Mucosa of descending colon (tissue), 3 donors: ENCODE measurements around the gene LRRK1. TPM values are rescaled to one million over a fixed set of nuclear protein-coding genes. Genes with fewer than 3 reads are reported as not detected.

ENCODE experiments used
- ATAC-seq: fragments of 200-7000 bp; cut with Tn5 transposase; one replicate; pipeline ENCODE4 v1.9.1; 2020; ENCODE audit warnings: mild to moderate bottlenecking, moderate library complexity
- DNase-seq, 3 donors: peaks; one replicate each; pipeline ENCODE4 v3.0.0-alpha.2; 2020
- H3K36me3 ChIP-seq: fragments of 200-600 bp; one replicate; pipeline ENCODE4 v1.8.0; 2021; ENCODE audit warnings: low read depth, mild to moderate bottlenecking
- H3K4me1 ChIP-seq: fragments of 200-600 bp; one replicate; pipeline ENCODE4 v1.8.0; 2021; ENCODE audit warnings: low read depth, mild to moderate bottlenecking
- H3K4me3 ChIP-seq: fragments of 200-600 bp; one replicate; pipeline ENCODE4 v1.8.0; 2021; ENCODE audit warnings: mild to moderate bottlenecking
- H3K9me3 ChIP-seq: fragments of 200-600 bp; one replicate; pipeline ENCODE4 v1.8.0; 2021; ENCODE audit warnings: mild to moderate bottlenecking
- intact Hi-C, 2 donors: fragments of 100-400 bp; cut with DNase I in 1 of 2; cut with micrococcal nuclease in 1 of 2; formaldehyde crosslinking; loops; one replicate each; pipeline versions ENCODE4 v1.11.0 to v1.11.1; 2022; cut with DNase I, micrococcal nuclease
- total RNA-seq, 3 donors: library from RNA; stranded (reverse); fragmentation: NEBNext Ultra II Directional in 2 of 3; extraction: Animal tissue kit (Norgen Biotek cat#: 25700) in 2 of 3; gene quantifications; one replicate each; pipeline versions ENCODE4 v1.2.1 to v1.2.4, GENCODE V29; 2021 to 2023
- TF ChIP-seq, protein P1 (sequence below): fragments of 200-600 bp; IDR thresholded peaks from one replicate; pipeline ENCODE4 v1.8.0; 2022; ENCODE audit warnings: antibody characterized with exemption, mild to moderate bottlenecking
- donor health status: DM: no; HTN: no; CAD: no; lungs with moderate emphysema.
- donor health status: DM: no; HTN: no; CAD: no.
- donor health status: DM: no; HTN: yes; CAD: no.

Gene LRRK1
- total RNA-seq, 3 donors from 2014 or later = 43.7 to 60.1 (median 50.6) TPM

GRCh38 chr15:101012326-101013200, 93.4 kb downstream of the LRRK1 start:
- intact Hi-C loops = loop anchor here in 1 of 2 donors (5.0 kb wide), 1 partner anchor 250 kb away; no protein-coding TSS in a partner anchor
- Histone ChIP-seq H3K4me1 (peaks cover 4% of the 10 kb centered on the region), H3K9me3 (no peaks in the 10 kb centered on the region), H3K4me3 (no peak overlapping the region), H3K36me3 (no peaks in the 10 kb centered on the region)
- ATAC-seq (no peak), DNase-seq (peak in 1 of 3 donors; percentile 1)
- TF ChIP-seq, protein P1, sequence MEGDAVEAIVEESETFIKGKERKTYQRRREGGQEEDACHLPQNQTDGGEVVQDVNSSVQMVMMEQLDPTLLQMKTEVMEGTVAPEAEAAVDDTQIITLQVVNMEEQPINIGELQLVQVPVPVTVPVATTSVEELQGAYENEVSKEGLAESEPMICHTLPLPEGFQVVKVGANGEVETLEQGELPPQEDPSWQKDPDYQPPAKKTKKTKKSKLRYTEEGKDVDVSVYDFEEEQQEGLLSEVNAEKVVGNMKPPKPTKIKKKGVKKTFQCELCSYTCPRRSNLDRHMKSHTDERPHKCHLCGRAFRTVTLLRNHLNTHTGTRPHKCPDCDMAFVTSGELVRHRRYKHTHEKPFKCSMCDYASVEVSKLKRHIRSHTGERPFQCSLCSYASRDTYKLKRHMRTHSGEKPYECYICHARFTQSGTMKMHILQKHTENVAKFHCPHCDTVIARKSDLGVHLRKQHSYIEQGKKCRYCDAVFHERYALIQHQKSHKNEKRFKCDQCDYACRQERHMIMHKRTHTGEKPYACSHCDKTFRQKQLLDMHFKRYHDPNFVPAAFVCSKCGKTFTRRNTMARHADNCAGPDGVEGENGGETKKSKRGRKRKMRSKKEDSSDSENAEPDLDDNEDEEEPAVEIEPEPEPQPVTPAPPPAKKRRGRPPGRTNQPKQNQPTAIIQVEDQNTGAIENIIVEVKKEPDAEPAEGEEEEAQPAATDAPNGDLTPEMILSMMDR = no peak

GRCh38 chr15:101013201-101013550, 94.0 kb downstream of the LRRK1 start:
- no peaks in the 10 kb centered on the region for H3K9me3 ChIP-seq
- peak in 1 of 3 donors; percentile 1 for DNase-seq
- no peak overlapping the region for H3K4me3 ChIP-seq
- H3K4me1 ChIP-seq = no peaks in the 10 kb centered on the region
- ATAC-seq = no peak
- intact Hi-C loops = loop anchor here in 1 of 2 donors (5.0 kb wide), 1 partner anchor 249 kb away; no protein-coding TSS in a partner anchor
- H3K36me3 ChIP-seq = no peaks in the 10 kb centered on the region
- TF ChIP-seq, protein P1 = no peak

DNA sequence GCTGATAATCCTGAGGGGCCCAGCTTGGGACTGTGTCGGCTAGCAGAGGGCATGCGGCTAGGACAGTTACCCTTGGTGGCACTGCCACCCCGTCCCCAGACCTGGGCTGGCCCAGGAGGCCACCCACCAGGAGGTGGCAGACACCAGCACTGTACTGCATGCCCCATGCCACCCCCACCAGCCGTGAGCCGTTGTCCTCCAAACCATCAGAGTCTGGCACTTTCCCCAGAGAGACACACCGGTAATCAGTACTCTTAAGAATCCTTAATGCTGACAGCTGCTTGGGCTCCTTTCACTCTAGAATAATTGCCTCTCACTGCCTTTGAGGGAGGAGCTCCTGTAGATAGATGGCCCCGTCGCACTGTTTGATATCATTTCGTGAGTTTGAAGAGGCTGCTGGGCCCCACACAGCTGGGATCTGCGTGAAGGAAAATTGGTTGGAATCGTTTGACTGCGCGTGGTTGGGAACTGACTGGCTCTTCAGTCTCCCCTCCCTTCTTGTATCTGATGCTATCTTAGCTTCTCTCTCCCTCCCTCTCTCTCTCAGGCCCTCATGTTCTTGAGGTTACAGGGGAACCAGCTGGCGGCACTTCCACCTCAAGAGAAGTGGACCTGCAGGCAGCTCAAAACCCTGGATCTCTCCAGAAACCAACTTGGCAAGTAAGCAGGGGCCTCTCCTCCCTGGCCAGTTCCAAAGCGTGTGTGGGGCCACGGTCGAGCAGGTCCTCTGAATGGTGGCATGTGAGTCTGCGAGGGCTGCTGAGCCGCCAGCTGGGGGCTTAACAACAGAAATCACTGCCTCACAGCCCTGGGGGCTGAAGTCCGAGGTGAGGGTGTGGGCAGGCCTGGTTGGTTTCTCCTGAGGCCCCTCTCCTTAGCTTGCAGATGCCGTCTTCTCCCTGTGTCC, 94.9 kb downstream of the LRRK1 start:
- no peak overlapping the region for H3K4me3 ChIP-seq
- ATAC-seq = no peak
- no peaks in the 10 kb centered on the region for H3K4me1 ChIP-seq
- TF ChIP-seq, protein P1 = no peak
- H3K36me3 ChIP-seq = no peaks in the 10 kb centered on the region
- intact Hi-C loops = loop anchor here in 1 of 2 donors (5.0 kb wide), 1 partner anchor 248 kb away; no protein-coding TSS in a partner anchor
- no peaks in the 10 kb centered on the region for H3K9me3 ChIP-seq
- DNase-seq = peak in 1 of 3 donors; percentile 1

DNA sequence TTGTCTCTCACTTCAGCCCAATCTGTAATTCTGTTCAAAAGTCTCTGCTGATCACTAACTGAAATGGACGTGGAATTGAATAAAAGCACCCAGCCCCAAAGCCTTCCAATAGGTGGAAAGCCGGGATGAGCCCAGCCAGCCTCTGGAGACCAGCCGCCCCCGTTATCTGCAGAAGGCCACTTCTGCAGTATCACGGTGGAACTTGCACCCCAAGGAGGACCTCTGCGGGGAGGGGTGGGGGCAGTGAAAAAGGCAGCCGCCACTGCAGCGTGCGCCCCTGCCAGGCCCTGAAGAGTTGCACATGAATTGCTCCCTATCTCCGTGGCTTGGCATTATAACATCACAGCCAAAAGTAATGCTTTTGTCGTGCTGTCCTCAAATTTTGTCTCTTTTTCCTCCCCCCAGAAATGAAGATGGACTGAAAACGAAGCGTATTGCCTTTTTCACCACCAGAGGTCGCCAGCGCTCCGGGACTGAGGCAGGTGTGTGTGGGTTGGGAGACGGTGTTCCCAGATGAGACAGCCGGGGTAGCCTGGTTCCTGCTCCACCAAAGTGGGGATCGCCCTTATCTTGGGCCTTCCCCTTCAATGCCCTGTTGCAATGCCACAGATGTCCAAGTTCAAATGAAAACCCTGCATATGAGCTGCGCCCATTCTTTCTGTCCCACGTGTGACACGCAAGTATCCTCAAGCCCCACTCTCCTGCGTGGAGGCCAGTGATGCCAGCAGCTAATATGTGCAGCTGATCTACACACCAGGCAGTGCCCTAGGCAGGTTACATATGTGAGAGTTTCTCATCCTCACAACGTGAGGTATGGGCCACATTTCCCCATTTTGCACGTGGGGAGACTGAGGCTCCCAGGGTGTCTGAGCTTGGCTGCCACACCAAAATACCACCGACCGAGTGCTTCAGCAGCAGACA, 96.0 kb downstream of the LRRK1 start:
- Histone ChIP-seq H3K4me1 (no peaks in the 10 kb centered on the region), H3K4me3 (no peak overlapping the region), H3K36me3 (no peaks in the 10 kb centered on the region), H3K9me3 (no peaks in the 10 kb centered on the region)
- DNase-seq (peak in 2 of 3 donors; percentile 73 to 81), ATAC-seq (peak; percentile 75)
- TF ChIP-seq, protein P1 = peak; percentile 63
- intact Hi-C loops = loop anchor here in 1 of 2 donors (5.0 kb wide), 1 partner anchor 247 kb away; no protein-coding TSS in a partner anchor
